ENCODE measurements around the gene IMPG2. TPM values are rescaled to one million over a fixed set of nuclear protein-coding genes. Genes with fewer than 3 reads are reported as not detected.

Gene IMPG2
- total RNA-seq, 4 donors from 2014 or later: 0.62 to 0.96 (median 0.81) TPM

- TF ChIP-seq CTCF (IDR thresholded peaks at IDR 0.05): no peak
- no peak for TF ChIP-seq POLR2A (IDR thresholded peaks at IDR 0.05)
- no peak for TF ChIP-seq EP300 (IDR thresholded peaks at IDR 0.05)
- no peak for TF ChIP-seq POLR2AphosphoS5 (IDR thresholded peaks at IDR 0.05)
- Histone ChIP-seq H3K27me3 (no peaks in the 10 kb centered on the region), H3K9me3 (no peaks in the 10 kb centered on the region), H3K27ac (no peak overlapping the region), H3K36me3 (no peaks in the 10 kb centered on the region), H3K4me3 (no peak overlapping the region), H3K4me1 (no peaks in the 10 kb centered on the region)
- 53 to 77% methylated on average over 4 of the region's 4 CpGs for WGBS, 2 donors (ENCODE audit: low coverage in 1 of 2)
- ATAC-seq: no peak
Measured at GRCh38 chr3:101224739-101225138, 95.6 kb downstream of the IMPG2 start.

GRCh38 chr3:101223016-101223415, 97.4 kb downstream of the IMPG2 start:
- Histone ChIP-seq H3K4me1 (no peaks in the 10 kb centered on the region), H3K4me3 (no peak overlapping the region), H3K9me3 (no peaks in the 10 kb centered on the region), H3K36me3 (no peaks in the 10 kb centered on the region), H3K27ac (no peak overlapping the region), H3K27me3 (no peaks in the 10 kb centered on the region)
- peak; percentile 51 for ATAC-seq
- TF ChIP-seq POLR2AphosphoS5 (IDR thresholded peaks at IDR 0.05) (no peak), CTCF (IDR thresholded peaks at IDR 0.05) (no peak), EP300 (IDR thresholded peaks at IDR 0.05) (no peak), POLR2A (IDR thresholded peaks at IDR 0.05) (no peak)
- WGBS, 2 donors (ENCODE audit: low coverage in 1 of 2): 56 to 78% methylated on average over 3 of the region's 3 CpGs

- Histone ChIP-seq H3K9me3 (no peaks in the 10 kb centered on the region), H3K36me3 (no peaks in the 10 kb centered on the region), H3K4me3 (no peak overlapping the region), H3K27ac (no peak overlapping the region), H3K4me1 (no peaks in the 10 kb centered on the region), H3K27me3 (no peaks in the 10 kb centered on the region)
- TF ChIP-seq POLR2A (IDR thresholded peaks at IDR 0.05) (no peak), CTCF (IDR thresholded peaks at IDR 0.05) (no peak), POLR2AphosphoS5 (IDR thresholded peaks at IDR 0.05) (no peak), EP300 (IDR thresholded peaks at IDR 0.05) (no peak)
- 89 to 95% methylated on average over 2 to 4 of the region's 4 CpGs for WGBS, 2 donors (ENCODE audit: low coverage in 1 of 2)
- ATAC-seq: no peak
Measured at GRCh38 chr3:101219842-101220560, 100.4 kb downstream of the IMPG2 start.

GRCh38 chr3:101217472-101218245, 102.7 kb downstream of the IMPG2 start:
- no peak for ATAC-seq
- Histone ChIP-seq H3K36me3 (no peaks in the 10 kb centered on the region), H3K4me1 (no peaks in the 10 kb centered on the region), H3K9me3 (no peaks in the 10 kb centered on the region), H3K27ac (peak overlapping the region in 1 of 4 donors; percentile 15), H3K4me3 (no peak overlapping the region), H3K27me3 (no peaks in the 10 kb centered on the region)
- 57 to 76% methylated on average over 3 of the region's 3 CpGs for WGBS, 2 donors (ENCODE audit: low coverage in 1 of 2)
- no peak for TF ChIP-seq POLR2AphosphoS5 (IDR thresholded peaks at IDR 0.05)
- TF ChIP-seq POLR2A (IDR thresholded peaks at IDR 0.05): no peak

- 35 to 70% methylated on average over 2 to 3 of the region's 3 CpGs for WGBS, 2 donors (ENCODE audit: low coverage in 1 of 2)
- Histone ChIP-seq H3K4me1 (no peaks in the 10 kb centered on the region), H3K4me3 (no peak overlapping the region), H3K27ac (peak overlapping the region in 2 of 4 donors; percentile 4 to 38), H3K36me3 (no peaks in the 10 kb centered on the region), H3K9me3 (no peaks in the 10 kb centered on the region), H3K27me3 (no peaks in the 10 kb centered on the region)
- TF ChIP-seq CTCF (IDR thresholded peaks at IDR 0.05): no peak
- TF ChIP-seq POLR2AphosphoS5 (IDR thresholded peaks at IDR 0.05): peak; percentile 30
- ATAC-seq: peak; percentile 93
Measured at GRCh38 chr3:101216710-101217465, 103.5 kb downstream of the IMPG2 start.
